ENCODE data around the gene NANS.

DNA sequence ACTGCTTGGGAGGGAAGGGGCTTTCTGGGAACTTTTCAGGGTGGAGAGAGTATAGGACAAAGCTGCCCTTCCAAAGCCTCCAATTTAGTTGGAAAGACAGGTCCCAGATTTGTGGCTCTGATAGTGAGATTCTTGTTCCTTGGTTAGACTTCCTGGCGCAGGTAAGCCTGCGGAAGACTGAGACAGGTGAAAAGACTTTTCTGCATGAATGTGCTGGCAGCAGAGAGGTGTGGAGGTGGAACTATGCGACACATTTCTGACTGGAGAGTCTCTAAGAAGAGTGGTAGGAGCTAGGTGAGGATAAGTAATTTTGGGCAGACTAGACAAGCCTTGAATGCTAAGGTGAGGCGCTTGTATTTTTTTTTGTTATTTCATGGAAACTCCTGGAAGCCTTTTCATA lies 29.9 kb downstream of the NANS start:
- TF ChIP-seq ARNTL (CRISPR knock-in tag; IDR thresholded peaks at IDR 0.05; ENCODE audit: borderline replicate concordance, low read depth) (no peak), ZFP30 (CRISPR knock-in tag; IDR thresholded peaks at IDR 0.05) (no peak), ISL1 (CRISPR knock-in tag; IDR thresholded peaks at IDR 0.05) (no peak), TCF4 (CRISPR knock-in tag; IDR thresholded peaks at IDR 0.05; ENCODE audit: borderline replicate concordance) (no peak), PPARA (CRISPR knock-in tag; IDR thresholded peaks at IDR 0.05; ENCODE audit: borderline replicate concordance) (no peak), RARB (CRISPR knock-in tag; IDR thresholded peaks at IDR 0.05) (no peak), OSR1 (CRISPR knock-in tag; IDR thresholded peaks at IDR 0.05) (no peak), ZNF8 (CRISPR knock-in tag; IDR thresholded peaks at IDR 0.05) (no peak), ZNF565 (CRISPR knock-in tag; conservative IDR thresholded peaks at IDR 0.05; ENCODE audit: low read depth) (no peak)
